ENCODE data around the gene SLC30A4. TPM values are rescaled to one million over a fixed set of nuclear protein-coding genes. Genes with fewer than 3 reads are reported as not detected.

Gene SLC30A4
- total RNA-seq, 2 experiments from 2014 or later: 3.5 to 4.3 TPM

DNA sequence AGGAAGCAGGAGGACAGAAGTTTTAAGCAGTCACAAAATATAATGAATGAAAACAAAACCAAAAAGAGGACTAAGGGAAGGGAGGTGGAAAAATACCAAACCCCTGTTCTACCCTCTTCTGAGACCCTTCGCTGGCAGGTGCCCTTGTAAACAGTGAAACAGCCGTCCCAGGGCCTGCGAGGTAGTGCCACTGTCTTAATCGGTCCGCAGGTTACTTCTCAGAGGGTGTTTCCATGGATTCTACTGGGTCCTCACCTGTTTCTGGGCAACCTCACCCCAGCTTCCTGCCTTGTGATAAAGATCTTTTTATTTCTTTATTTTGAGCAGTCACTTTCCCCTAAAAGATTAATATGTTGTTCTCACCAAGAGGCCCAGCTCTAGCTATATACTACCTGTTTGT is 65.3 kb downstream of the SLC30A4 start:
- peak overlapping the region; percentile 79 for H3K27ac Mint-ChIP-seq
- DNase-seq: peak; percentile 34
- peaks cover 6% of the 10 kb centered on the region for H3K9me3 Mint-ChIP-seq
- CTCF ChIA-PET: interaction anchor here (0.6 to 4.2 kb wide), 24 partner anchors 13 to 289 kb away, joined by 3 to 46 read pairs (median 4); a partner anchor contains a TSS
- POLR2A ChIA-PET: no interaction called here
- peaks cover 56% of the 10 kb centered on the region for H3K4me1 Mint-ChIP-seq
- no peaks in the 10 kb centered on the region for H3K27me3 Mint-ChIP-seq
- peak overlapping the region; percentile 70 for H3K4me3 Mint-ChIP-seq
- peaks cover 2% of the 10 kb centered on the region for H3K36me3 Mint-ChIP-seq (ENCODE audit: low read depth)

DNA sequence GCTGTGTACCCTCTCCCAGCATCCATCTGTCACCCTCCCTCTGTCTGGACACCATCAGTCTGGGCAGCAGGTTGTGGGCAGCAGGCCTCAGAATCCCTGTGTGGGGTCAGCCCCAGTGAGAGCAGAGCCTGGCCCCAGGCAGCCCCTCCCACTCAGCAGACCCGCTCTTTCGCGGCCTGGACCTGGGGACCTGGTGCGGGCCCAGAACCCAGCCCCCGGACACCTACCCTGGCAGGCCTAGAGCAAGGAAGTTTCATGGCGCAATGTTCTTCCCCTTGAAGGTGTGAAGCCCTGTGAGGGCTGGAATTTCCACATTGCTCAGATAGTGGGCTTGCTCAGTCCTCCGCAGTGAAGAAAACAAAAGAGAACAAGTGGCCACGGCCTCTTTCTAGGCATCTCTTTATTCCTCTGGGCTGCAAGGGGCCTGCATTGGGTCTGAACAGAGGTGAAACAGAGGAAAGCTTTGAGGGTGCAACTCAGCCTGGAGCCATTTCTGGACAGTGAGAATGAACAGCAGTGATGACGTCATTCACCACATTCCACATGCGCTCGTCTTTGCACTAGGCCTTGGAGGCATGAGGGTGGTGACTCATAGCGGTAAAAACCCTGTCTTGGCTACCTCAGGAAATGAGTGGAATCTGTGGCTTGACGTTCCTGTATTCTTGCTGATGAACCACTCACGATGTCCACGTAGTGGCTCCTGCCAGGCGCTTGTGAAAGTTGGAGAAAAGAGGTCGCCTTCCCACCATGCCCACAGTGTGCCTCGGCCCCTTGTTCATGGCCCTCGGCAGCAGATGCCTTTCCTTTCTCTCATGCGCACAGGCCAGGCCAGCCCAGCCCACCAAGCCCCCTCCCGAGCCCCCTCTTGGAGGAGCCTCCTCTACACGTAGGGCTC is 66.1 kb downstream of the SLC30A4 start:
- CTCF ChIA-PET: interaction anchor here (0.6 to 4.2 kb wide), 25 partner anchors 12 to 293 kb away, joined by 3 to 46 read pairs (median 4); a partner anchor contains a TSS
- POLR2A ChIA-PET: no interaction called here
- Mint-ChIP-seq H3K27me3 (no peaks in the 10 kb centered on the region), H3K27ac (peak overlapping the region; percentile 79), H3K4me3 (peak overlapping the region; percentile 70), H3K36me3 (ENCODE audit: low read depth) (peaks cover 2% of the 10 kb centered on the region), H3K4me1 (peaks cover 56% of the 10 kb centered on the region), H3K9me3 (peaks cover 9% of the 10 kb centered on the region)
- DNase-seq: peak; percentile 73

DNA sequence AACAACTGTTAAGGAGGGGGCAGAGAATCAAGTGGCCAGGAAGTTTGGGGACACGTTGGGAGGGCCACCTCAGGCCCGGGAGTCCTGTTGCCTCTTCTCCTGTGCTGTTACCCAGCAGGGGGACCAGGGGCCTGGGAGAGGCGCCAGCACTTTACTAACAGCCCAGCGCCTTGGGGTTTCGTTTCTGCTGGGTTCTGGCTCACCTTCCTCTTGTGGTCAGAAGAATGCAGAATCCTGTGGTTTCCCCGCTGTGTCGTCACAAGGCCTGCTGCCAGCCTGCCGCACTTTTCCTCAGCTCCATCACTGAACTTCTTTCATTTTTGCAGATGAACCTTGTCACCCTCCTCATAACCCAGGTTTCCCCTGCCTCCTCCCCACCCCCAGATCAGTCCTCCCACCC is 67.7 kb downstream of the SLC30A4 start:
- peak overlapping the region; percentile 53 for H3K4me3 Mint-ChIP-seq
- H3K9me3 Mint-ChIP-seq: peaks cover 9% of the 10 kb centered on the region
- no peaks in the 10 kb centered on the region for H3K27me3 Mint-ChIP-seq
- H3K27ac Mint-ChIP-seq: peak overlapping the region; percentile 94
- H3K4me1 Mint-ChIP-seq: peaks cover 56% of the 10 kb centered on the region
- CTCF ChIA-PET: interaction anchor here (0.9 to 2.6 kb wide), 5 partner anchors 11 to 28 kb away, joined by 4 to 10 read pairs (median 5); no protein-coding TSS in a partner anchor
- H3K36me3 Mint-ChIP-seq (ENCODE audit: low read depth): peaks cover 2% of the 10 kb centered on the region
- DNase-seq: peak; percentile 85
- POLR2A ChIA-PET: no interaction called here

DNA sequence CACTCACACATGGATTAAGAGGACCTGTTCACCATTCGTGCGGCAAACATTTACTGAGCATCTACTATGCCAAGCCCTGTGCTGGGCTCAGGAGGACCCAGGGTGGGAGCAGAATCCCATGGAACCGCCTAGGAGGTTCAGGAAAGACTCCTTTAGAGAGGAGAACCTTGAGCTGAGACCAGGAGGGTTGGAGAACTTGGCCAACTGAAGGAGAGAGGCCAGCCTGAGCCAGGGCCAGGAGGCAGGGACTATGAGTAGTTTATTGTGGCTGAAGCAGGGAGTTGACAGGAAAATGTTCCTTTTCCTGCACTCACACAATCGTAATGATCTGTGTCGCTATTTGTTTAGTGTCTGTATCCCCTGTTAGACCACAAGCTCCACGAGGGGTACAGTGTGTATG is 71.3 kb downstream of the SLC30A4 start:
- no peak overlapping the region for H3K27ac Mint-ChIP-seq
- no peak for DNase-seq
- CTCF ChIA-PET: interaction anchor here (0.6 kb wide), 1 partner anchor 9 kb away, joined by 3 read pairs; no protein-coding TSS in a partner anchor
- H3K9me3 Mint-ChIP-seq: peaks cover 9% of the 10 kb centered on the region
- H3K4me1 Mint-ChIP-seq: peaks cover 28% of the 10 kb centered on the region
- POLR2A ChIA-PET: no interaction called here
- no peaks in the 10 kb centered on the region for H3K27me3 Mint-ChIP-seq
- no peak overlapping the region for H3K4me3 Mint-ChIP-seq
- peaks cover 2% of the 10 kb centered on the region for H3K36me3 Mint-ChIP-seq (ENCODE audit: low read depth)

DNA sequence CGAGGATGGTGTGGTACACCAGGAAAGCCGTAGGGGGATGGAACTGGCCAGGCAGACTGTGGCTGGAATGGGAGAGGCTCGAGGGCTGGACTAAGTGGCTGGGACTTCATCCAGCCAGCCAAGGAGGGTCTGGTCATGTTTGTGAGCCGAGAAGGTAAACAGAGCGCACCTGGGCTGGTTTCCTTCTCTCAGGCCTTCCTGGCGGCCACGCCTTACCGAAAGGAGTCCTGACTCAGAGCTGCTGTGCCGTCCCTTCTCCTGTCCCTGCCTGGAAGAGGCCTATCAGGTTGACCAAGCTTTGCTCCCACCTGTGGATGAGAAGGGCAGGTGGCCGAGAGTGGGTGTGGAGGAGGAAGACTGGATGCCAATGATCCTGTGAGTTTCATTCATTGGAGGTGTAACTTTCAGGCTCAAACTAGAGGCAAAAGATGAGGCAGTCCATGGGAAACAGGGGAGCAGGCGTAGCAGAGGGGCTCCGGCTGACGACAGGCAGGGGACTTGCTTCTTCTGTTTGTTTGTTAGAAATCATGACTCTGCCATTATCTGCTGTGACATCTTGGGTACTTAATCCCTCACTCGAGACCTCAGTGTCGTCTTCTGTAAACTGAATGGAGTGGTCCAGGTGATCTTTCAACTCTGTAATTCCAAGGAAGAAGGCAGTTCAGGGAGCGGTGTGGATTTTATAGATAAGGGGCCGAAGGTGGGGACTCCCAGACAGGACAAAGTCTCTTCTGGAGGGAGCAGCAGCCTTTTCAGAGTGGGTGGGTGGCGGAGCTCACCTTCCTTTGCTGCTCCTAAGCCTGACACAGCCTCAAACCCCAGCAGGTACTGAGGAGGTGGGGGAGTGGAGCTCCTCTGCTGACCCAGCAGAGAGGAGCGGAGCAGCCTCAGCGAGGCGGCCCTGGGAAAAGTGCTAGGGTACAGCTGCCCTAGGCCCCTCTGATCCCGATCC is 72.4 kb downstream of the SLC30A4 start:
- H3K9me3 Mint-ChIP-seq: peaks cover 9% of the 10 kb centered on the region
- DNase-seq: no peak
- no peak overlapping the region for H3K4me3 Mint-ChIP-seq
- CTCF ChIA-PET: interaction anchor here (0.6 to 1.8 kb wide), 2 partner anchors 19 to 140 kb away, joined by 5 to 9 read pairs; no protein-coding TSS in a partner anchor
- POLR2A ChIA-PET: no interaction called here
- H3K36me3 Mint-ChIP-seq (ENCODE audit: low read depth): peaks cover 2% of the 10 kb centered on the region
- no peak overlapping the region for H3K27ac Mint-ChIP-seq
- peaks cover 20% of the 10 kb centered on the region for H3K4me1 Mint-ChIP-seq
- no peaks in the 10 kb centered on the region for H3K27me3 Mint-ChIP-seq

DNA sequence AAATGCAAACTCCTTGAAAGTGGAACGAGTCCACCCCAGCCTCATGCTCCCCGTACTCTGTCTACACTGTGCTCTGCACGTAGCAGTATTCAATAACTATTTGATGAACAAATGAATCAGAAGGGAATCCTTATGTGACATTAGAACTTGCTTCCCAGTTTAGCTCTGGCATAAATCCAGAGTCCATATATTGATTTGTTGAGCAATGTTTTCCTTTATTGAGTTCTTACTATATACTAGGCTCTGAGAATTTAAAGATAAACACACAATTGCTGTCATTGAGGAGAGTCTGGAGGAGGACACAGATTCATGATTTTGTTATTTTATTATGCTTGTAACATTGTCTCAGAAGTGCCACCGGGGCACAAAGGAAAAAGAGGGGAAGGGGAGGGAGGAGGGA is 73.2 kb downstream of the SLC30A4 start:
- Mint-ChIP-seq H3K4me1 (peaks cover 12% of the 10 kb centered on the region), H3K27ac (no peak overlapping the region), H3K36me3 (ENCODE audit: low read depth) (peaks cover 2% of the 10 kb centered on the region), H3K27me3 (peaks cover 5% of the 10 kb centered on the region), H3K9me3 (peaks cover 9% of the 10 kb centered on the region), H3K4me3 (no peak overlapping the region)
- ChIA-PET CTCF (interaction anchor here (1.8 kb wide), 1 partner anchor 19 kb away, joined by 9 read pairs; no protein-coding TSS in a partner anchor), POLR2A (no interaction called here)
- no peak for DNase-seq

DNA sequence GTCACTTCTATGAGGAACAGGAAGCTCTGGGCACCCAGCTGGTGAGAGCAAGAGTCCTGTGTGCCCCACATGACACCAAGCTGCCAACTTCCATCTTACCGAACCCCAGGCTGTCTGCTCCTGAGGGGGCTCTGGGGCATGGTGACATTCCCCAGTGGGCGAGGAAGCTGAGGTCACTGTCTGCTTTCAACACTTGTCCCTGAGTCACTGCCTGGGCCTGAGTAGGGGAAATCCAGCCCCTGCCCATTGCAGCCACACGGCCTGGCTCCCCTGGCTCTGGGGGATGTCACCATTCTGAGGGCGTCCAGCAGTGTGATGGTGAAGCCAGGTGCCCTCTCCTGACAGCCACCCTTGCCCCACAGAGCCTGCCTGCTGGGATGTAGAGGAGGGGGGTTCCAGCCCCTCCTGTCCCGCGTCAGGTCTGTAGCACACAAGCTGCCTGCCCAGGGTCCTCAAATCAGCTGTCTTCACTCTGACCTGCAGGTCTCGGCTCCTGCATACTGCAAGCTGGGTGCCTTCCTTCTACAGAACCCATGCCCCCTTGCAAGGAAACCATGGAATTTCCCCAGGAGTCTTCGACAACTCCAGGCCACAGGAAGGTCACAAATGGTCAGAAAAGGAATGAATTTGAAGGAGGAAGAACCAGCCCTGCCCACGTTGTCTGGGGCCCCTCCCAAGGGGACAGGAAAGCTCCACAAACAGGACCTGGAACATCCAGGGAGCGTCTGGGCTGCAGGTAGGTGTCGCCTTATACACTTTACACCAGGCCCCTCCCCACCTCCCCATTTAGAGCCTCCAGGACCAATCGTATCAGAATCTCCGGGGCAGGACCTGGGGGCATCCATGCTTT is 74.3 kb downstream of the SLC30A4 start:
- Mint-ChIP-seq H3K4me3 (no peak overlapping the region), H3K36me3 (ENCODE audit: low read depth) (no peaks in the 10 kb centered on the region), H3K27ac (no peak overlapping the region), H3K27me3 (peaks cover 5% of the 10 kb centered on the region), H3K9me3 (peaks cover 9% of the 10 kb centered on the region), H3K4me1 (peaks cover 4% of the 10 kb centered on the region)
- no peak for DNase-seq
- ChIA-PET CTCF (interaction anchor here (0.6 to 1.8 kb wide), 2 partner anchors 17 to 211 kb away, joined by 3 to 8 read pairs; no protein-coding TSS in a partner anchor), POLR2A (no interaction called here)

DNA sequence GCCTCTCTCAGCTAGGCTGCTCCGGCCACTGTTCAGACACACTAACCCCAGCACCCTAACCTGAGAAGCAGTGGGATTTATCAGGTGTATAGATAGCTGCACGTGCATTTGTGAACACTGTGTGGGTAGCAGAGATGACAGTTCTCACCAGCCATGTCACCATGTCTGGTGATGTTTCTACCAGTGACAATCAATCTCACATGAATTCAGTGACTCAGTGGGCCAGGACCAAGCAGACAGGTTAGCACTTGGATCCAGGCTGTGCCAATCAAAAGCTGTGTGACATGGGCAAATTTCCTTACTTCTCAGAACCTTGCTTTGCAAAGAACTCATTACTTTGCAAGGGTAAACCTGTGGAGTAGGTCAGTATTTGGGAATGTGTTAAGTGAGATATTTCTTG is 78.9 kb downstream of the SLC30A4 start:
- no peak overlapping the region for H3K27ac Mint-ChIP-seq
- no peak overlapping the region for H3K4me3 Mint-ChIP-seq
- ChIA-PET CTCF (interaction anchor here (0.9 to 2.3 kb wide), 4 partner anchors 12 to 14 kb away, joined by 3 to 10 read pairs (median 5); no protein-coding TSS in a partner anchor), POLR2A (no interaction called here)
- H3K9me3 Mint-ChIP-seq: no peaks in the 10 kb centered on the region
- no peaks in the 10 kb centered on the region for H3K4me1 Mint-ChIP-seq
- H3K27me3 Mint-ChIP-seq: peaks cover 5% of the 10 kb centered on the region
- no peak for DNase-seq
- H3K36me3 Mint-ChIP-seq (ENCODE audit: low read depth): no peaks in the 10 kb centered on the region

DNA sequence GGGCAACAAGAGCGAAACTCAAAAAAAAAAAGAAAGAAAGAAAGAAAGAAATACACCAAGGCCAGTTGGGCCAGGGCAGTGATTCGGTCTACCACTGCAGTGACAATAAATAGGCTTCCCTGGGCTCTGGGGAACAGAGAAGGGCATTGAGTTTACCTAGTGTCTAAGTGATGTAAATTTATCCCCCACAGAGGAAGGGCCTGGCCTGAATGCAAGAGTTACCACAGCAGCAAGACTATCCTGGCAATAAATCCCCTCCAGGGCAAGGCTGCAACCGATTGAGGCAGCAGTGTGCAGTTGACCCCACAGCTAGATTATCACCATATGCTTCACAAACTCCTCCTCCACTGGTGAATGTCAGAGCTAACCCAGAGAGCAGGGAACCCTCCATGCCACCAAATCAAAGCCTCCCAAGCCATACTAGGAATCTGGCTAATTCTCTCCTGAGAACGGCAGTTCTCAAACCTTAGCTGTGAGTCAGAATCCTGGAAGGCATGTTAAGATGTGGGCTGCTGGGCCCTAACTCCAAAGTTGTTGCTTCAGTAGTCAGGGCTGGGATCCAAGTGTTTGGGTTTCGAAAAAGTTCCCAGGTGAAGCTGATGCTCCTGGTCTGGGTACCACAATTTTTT is 79.9 kb downstream of the SLC30A4 start:
- Mint-ChIP-seq H3K9me3 (no peaks in the 10 kb centered on the region), H3K4me3 (no peak overlapping the region), H3K27me3 (peaks cover 5% of the 10 kb centered on the region), H3K4me1 (no peaks in the 10 kb centered on the region), H3K36me3 (ENCODE audit: low read depth) (no peaks in the 10 kb centered on the region), H3K27ac (no peak overlapping the region)
- CTCF ChIA-PET: interaction anchor here (0.8 to 2.3 kb wide), 7 partner anchors 8 to 169 kb away, joined by 3 to 10 read pairs (median 4); no protein-coding TSS in a partner anchor
- POLR2A ChIA-PET: no interaction called here
- DNase-seq: no peak

DNA sequence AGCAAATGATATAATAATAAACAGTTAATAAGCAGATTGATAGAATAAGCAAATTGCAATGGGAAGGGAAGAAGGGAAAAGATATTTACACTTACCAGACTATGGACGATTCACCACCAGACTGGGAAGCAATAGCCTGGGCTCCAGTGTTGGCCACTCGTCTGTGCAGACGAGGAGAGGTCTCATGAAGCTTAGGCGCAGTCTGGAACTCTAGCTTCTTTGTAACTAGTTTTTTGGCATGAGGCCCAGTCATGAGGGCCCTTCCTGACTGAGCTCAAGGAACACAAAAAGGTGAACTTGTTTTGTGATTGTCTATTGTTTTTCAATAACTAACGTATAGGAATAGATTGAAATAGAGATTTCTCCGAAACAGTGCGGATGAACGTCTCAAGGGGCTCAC is 80.9 kb downstream of the SLC30A4 start:
- Mint-ChIP-seq H3K4me3 (no peak overlapping the region), H3K27ac (no peak overlapping the region), H3K36me3 (ENCODE audit: low read depth) (no peaks in the 10 kb centered on the region), H3K4me1 (no peaks in the 10 kb centered on the region), H3K27me3 (peaks cover 5% of the 10 kb centered on the region), H3K9me3 (no peaks in the 10 kb centered on the region)
- ChIA-PET POLR2A (no interaction called here), CTCF (interaction anchor here (1.1 to 2.1 kb wide), 3 partner anchors 9 to 170 kb away, joined by 3 to 6 read pairs (median 3); no protein-coding TSS in a partner anchor)
- no peak for DNase-seq

DNA sequence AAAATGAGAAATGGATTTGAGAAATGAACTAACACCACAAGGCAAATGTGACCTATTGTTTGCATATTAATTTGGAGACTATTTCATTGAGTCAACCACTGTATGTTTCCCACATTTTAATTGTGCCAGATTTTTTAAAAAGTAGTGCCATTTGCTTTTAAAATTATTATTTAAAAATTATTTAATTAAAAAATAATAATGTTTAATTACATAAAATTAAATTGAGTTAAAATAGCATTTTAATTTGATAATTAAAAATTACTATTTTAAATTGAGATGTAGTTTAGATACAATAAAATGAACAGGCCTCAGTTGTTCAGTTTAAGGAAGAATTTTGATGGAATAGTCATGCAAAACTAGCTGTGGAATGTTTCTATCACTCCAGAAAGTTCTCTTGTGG is 81.5 kb downstream of the SLC30A4 start:
- Mint-ChIP-seq H3K4me1 (no peaks in the 10 kb centered on the region), H3K27me3 (peaks cover 5% of the 10 kb centered on the region), H3K4me3 (no peak overlapping the region), H3K27ac (no peak overlapping the region), H3K36me3 (ENCODE audit: low read depth) (no peaks in the 10 kb centered on the region), H3K9me3 (no peaks in the 10 kb centered on the region)
- CTCF ChIA-PET: no interaction called here
- POLR2A ChIA-PET: no interaction called here
- no peak for DNase-seq

Measured in activated CD4-positive, alpha-beta T cell treated with anti-CD3 and anti-CD28 coated beads, Interleukin-2, amount 10 ng/mL, durations not matched to agents 7 days and 5 days (primary cell).